NOMO-1 (cell line): ENCODE data around the gene APOBEC3F.
"Not testable (repeated sequence)": the region's sequence is repeated elsewhere in the genome, so short reads cannot be mapped to it uniquely, and the experiment has no call there.

Experiments used
- DNase-seq, 2 experiments: peaks; one replicate each; lab custom pipeline; 2025; ENCODE audit not compliant: unreplicated experiment in 2 of 2; lab: John Stamatoyannopoulos, UW

The APOBEC3F gene

GRCh38 chr22:39040538-39041296 is at the start of gene APOBEC3F:
TSS of gene APOBEC3F (plus strand) at chr22:39040864. CDS start at chr22:39040961, 97 bp downstream.
- not testable (repeated sequence) for DNase-seq

- DNase-seq, result not testable (repeated sequence)
Observed at GRCh38 chr22:38992871-38993371, 47.7 kb upstream of the APOBEC3F start.

DNA sequence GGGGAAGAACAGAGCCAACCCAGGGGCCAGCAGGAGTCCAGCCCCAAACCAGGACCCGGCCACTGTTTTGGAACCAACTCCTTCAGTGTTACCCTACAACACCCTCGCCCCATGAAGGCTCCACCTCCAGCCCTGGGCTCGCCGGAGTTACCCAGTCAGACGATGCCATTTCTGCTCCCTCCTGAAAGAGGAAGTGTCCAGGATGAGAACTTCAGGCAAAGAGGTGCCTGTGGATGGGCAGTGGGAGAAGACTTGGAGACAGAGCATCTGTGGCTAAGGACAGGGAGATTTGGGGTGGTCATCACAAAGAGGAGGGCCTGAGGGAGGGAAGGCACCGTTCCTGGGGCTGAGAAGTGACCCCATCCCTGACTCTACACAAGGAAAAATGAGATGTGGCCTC is 44.6 kb upstream of the APOBEC3F start:
- no peak for DNase-seq

DNA sequence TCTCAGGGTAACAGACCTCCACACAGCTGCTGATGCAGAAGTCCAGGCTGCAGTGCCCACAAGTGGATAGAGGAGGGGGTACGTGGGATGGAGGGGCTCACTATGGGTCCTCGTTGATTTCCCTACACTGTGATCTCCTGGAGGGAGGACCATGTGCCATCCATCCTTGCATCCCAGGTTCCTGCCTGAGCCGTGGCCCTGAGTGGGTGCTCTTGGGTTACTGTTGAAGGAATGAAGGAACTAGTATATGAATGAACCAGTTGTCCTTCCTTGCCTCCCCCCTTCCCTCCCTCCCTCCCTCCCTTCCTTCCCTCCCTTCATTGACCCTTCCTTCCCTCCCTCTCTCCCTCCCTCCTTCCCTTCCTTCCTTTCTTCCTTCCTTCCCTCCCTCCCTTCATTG is 43.1 kb upstream of the APOBEC3F start:
- no peak for DNase-seq

DNA sequence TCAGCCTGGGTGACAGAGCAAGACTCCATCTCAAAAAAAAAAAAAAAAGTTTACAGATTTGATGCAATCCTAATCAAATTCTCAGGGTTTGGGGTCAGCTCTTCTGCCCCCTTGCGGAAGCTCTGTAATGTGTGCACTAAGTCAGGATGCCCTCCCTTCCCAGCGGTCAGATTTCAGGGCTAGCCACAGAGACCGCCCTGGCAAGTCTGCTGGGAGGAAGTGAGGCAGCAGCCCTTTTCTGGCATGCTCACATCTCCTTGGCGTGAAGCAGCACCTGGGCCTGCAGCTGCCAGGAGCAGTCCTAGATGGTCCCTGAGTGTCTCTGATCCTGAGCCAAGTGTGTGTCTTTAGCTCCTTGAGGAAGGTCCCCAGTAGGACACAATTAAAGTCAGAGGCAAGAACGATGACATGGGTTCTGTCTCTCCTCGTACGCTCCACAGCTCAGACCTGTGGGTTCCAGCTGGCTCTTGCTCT is 37.5 kb upstream of the APOBEC3F start:
- DNase-seq, result peak; percentile 87 to 93

DNA sequence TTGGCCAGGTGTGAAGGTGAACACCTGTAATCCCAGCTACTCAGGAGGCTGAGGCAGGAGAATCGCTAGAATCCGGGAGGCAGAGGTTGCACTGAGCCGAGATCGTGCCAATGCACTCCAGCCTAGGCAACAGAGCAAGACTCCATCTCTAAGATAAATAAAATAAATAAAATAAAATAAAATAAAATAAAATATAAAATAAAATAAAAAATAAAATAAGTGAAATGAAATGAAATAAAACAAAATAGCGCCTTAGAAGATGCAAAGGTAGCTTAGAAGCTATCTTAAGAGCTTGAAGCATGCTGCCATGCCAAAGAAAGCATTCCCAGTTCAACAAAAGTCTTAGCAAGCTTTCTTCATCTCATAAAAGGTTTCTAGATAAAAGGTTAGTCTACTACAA is 33.5 kb upstream of the APOBEC3F start:
- DNase-seq, result no peak

DNA sequence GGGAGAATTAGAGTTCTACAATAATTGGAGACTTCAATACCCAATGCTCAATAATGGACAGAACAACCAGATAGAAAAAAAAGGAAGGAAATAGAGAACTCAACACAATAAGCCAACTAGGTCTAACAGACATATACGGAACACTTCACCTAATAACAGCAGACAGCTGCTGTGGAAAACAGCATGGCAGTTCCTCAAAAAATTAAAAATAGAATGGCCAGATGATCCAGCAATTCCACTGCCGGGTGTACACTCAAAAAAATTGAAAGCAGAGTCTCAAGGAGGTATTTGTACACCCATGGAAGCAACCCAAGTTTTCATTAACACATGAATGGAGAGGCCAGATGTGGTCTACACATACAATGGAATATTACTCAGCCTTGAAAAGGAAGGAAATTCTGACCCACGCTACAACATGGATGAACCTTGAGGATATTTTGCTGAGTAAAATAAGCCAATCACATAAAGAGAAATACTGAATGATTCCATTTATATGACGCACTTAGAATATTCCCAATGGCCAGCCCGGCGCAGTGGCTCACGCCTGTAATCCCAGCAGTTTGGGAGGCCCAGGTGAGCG is 32.3 kb upstream of the APOBEC3F start:
- peak in 1 of 2 experiments; percentile 9 for DNase-seq

GRCh38 chr22:39010946-39011345 is 29.7 kb upstream of the APOBEC3F start:
- DNase-seq, result no peak

DNA sequence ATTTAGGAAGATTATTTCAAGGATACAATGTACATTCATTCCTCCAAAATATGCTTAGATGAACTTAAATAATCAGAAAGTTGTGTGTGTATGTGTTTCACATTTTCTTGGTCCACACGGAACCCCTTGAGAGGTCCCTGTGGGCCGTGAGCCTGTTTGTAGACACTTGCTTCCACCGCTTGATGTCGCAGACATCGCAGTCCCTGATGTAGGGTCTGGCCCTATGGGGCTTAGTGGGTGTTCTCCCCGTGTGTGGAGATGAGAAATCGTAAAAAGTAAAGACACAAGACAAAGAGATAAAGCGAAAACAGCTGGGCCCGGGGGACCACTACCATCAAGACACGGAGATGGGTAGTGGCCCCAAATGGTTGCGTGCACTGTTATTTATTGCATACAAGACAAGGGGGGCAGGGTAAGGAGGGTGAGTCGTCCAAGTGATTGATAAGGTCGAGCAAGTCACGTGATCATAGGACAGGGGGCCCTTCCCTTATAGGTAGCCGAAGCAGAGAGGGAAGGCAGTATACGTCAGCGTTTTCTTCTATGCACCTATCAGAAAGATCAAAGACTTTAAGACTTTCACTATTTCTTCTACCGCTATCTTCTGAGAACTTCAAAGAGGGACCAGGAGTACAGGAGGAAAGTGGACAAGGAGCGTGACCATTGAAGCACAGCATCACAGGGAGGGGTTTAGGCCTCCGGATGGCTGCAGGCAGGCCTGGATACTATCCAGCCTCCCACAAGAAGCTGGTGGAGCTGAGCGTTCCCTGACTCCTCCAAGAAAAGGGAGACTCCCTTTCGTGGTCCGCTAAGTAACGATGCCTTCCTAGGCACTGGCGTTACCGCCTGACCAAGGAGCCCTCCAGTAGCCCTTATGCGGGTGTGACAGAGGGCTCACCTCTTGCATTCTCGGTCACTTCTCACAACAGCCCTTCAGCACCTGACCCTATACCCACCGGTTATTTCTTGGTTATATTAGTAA is 27.8 kb upstream of the APOBEC3F start:
- no peak for DNase-seq

GRCh38 chr22:39013561-39013941 is 27.1 kb upstream of the APOBEC3F start:
- DNase-seq, result not testable (repeated sequence)

DNA sequence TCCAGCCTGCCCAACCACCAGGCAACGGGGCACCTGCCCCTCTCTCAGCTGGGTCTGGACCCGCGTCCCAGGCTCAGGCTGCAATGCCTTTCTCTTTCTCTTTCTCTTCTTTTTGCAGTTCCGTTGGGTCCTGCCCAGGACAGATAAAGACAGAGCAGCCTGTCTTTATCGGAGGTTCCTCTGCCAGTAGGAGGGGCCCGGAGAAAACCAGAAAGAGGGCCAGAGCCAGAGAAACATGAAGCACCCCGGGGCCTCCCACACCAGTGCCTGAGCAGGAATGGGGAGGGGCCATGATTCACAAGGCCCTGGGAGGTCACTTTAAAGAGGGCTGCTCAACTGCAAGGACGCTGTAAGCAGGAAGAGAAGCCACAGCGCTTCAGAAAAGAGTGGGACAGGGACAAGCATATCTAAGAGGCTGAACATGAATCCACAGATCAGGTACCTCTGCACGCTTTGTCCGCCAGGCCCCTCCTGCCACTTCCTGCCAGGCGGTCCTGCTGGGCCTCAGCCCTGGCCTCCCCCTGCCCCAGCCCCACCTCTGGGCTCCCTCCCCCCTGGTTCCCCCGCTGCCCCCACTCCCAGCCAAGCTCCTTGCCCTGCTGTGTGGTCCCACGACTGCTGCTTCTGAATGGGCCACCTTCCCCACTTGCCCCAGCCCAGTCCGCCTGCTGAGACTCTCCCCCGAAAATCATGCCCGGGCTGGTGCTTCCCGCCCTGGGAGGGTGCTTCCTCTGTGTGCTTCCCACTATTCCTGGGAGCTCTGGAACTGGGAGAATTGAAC is 26.5 kb upstream of the APOBEC3F start, which contains the start of gene APOBEC3C:
TSS of gene APOBEC3C (plus strand) at position 316 of the 781 bp plus-strand sequence. CDS start at position 422, 106 bp downstream.
- peak; percentile 81 to 90 for DNase-seq

DNA sequence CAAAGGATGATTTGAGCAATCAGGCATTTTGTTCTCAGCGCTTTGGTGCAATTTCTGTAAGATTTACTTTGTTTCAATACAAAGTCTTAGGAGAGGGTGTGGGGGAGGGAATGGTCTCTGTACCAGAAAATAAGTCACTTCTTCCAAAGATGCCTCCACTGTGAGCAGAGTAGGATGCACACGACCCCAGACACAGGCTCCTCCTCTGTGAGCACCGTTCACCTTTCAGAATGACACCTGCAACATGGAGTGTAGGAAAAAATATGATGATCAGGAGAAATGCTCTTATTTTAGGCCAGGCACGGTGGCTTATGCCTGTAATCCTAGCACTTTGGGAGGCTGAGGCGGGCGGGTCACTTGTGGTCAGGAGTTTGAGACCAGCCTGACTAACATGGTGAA is 25.9 kb upstream of the APOBEC3F start:
- DNase-seq, result not testable (repeated sequence)

DNA sequence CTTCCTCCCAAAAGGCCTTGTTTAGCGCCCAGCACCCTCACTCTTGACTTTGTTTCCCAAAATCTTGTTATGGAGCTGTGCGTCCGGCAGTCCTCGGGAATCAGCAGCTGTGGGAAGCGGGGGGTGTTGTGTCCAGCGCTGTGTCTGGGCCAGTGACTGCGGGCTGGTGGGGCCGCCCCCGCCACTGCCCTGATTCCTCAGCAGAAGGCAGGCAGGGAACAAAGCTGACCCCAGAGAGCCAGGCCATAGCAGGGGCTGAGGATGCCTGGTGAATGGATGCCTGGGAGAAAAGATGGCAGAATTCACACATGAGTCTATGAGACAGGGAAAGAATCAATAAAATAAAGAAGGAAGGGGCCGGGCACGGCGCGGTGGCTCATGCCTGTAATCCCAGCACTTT is 24.1 kb upstream of the APOBEC3F start:
- no peak for DNase-seq

GRCh38 chr22:39017596-39018365 is 22.9 kb upstream of the APOBEC3F start:
- no peak for DNase-seq

DNA sequence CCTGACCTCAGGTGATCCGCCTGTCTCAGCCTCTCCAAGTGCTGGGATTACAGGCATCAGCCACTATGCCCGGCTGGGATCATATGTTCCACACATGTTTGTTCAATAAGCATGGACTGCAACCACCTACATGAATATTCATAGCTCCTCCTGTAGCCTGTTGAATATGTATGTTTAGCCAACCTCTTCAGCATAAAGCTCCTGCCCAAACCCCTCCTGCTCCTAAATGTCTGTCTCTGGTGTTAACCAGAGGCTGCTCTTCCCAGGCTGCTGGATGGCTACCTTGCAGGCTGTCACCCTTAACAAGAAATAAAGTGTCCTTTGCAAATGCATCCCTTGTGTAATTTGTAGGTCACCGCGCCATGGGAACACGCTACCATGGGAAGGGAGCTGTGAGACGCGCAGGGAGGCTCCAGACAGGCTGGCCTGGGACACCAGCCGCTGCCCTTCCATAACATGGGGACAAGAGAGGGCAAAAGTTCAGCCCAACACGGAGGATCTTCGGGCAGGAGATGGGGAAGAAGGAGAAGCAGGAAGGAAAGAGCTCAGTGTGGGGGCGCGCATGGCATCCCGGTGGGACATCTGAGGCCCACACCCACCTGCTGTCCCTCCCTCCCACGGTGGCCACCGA is 20.5 kb upstream of the APOBEC3F start:
- not testable (repeated sequence) for DNase-seq

GRCh38 chr22:39021552-39022250 is 19.0 kb upstream of the APOBEC3F start:
- no peak for DNase-seq

- DNase-seq, result no peak
Observed at GRCh38 chr22:39024519-39025308, 15.9 kb upstream of the APOBEC3F start.
